ENCODE results near the gene NRXN3. TPM values are rescaled to one million over a fixed set of nuclear protein-coding genes. Genes with fewer than 3 reads are reported as not detected.

NRXN3 gene
- total RNA-seq, 1 donor from 2014 or later = 19.8 TPM

- peaks cover 12% of the 10 kb centered on the region for H3K4me1 Mint-ChIP-seq (ENCODE audit: unreplicated experiment)
- no peak for TF ChIP-seq CTCF (conservative IDR thresholded peaks at IDR 0.05)
- H3K36me3 Mint-ChIP-seq = peaks cover 14% of the 10 kb centered on the region
- no peak overlapping the region for H3K27ac Mint-ChIP-seq
- H3K9me3 Mint-ChIP-seq = peaks cover 11% of the 10 kb centered on the region
- H3K27me3 Mint-ChIP-seq = peaks cover 3% of the 10 kb centered on the region
- DNase-seq (ENCODE audit: extremely low spot score, unreplicated experiment) = no peak
- no peak overlapping the region for H3K4me3 Mint-ChIP-seq
These were observed 1564.5 kb downstream of the NRXN3 start for GRCh38 chr14:79734656-79735055.

- TF ChIP-seq CTCF (conservative IDR thresholded peaks at IDR 0.05) = no peak
- Mint-ChIP-seq H3K4me3 (no peak overlapping the region), H3K36me3 (peaks cover 14% of the 10 kb centered on the region), H3K9me3 (peaks cover 11% of the 10 kb centered on the region), H3K27me3 (peaks cover 3% of the 10 kb centered on the region), H3K27ac (no peak overlapping the region), H3K4me1 (ENCODE audit: unreplicated experiment) (peaks cover 17% of the 10 kb centered on the region)
- no peak for DNase-seq (ENCODE audit: extremely low spot score, unreplicated experiment)
These were observed 1564.9 kb downstream of the NRXN3 start for GRCh38 chr14:79735121-79735520.

GRCh38 chr14:79740066-79740601 lies 1570.0 kb downstream of the NRXN3 start:
- Mint-ChIP-seq H3K36me3 (peaks cover 14% of the 10 kb centered on the region), H3K27ac (no peak overlapping the region), H3K27me3 (no peaks in the 10 kb centered on the region), H3K9me3 (peaks cover 10% of the 10 kb centered on the region), H3K4me3 (no peak overlapping the region), H3K4me1 (ENCODE audit: unreplicated experiment) (peaks cover 9% of the 10 kb centered on the region)
- TF ChIP-seq CTCF (conservative IDR thresholded peaks at IDR 0.05) = no peak
- no peak for DNase-seq (ENCODE audit: extremely low spot score, unreplicated experiment)

- Mint-ChIP-seq H3K4me1 (ENCODE audit: unreplicated experiment) (peaks cover 9% of the 10 kb centered on the region), H3K9me3 (no peaks in the 10 kb centered on the region), H3K36me3 (peaks cover 8% of the 10 kb centered on the region), H3K27me3 (no peaks in the 10 kb centered on the region), H3K4me3 (no peak overlapping the region), H3K27ac (no peak overlapping the region)
- no peak for DNase-seq (ENCODE audit: extremely low spot score, unreplicated experiment)
- no peak for TF ChIP-seq CTCF (conservative IDR thresholded peaks at IDR 0.05)
These were observed 1572.0 kb downstream of the NRXN3 start for GRCh38 chr14:79742142-79742541.

GRCh38 chr14:79745046-79745445 lies 1574.9 kb downstream of the NRXN3 start:
- Mint-ChIP-seq H3K4me1 (ENCODE audit: unreplicated experiment) (peaks cover 5% of the 10 kb centered on the region), H3K4me3 (no peak overlapping the region), H3K27me3 (no peaks in the 10 kb centered on the region), H3K9me3 (no peaks in the 10 kb centered on the region), H3K36me3 (no peaks in the 10 kb centered on the region), H3K27ac (no peak overlapping the region)
- DNase-seq (ENCODE audit: extremely low spot score, unreplicated experiment) = no peak
- no peak for TF ChIP-seq CTCF (conservative IDR thresholded peaks at IDR 0.05)

GRCh38 chr14:79749065-79749464 lies 1578.9 kb downstream of the NRXN3 start:
- Mint-ChIP-seq H3K27ac (no peak overlapping the region), H3K9me3 (no peaks in the 10 kb centered on the region), H3K4me3 (no peak overlapping the region), H3K27me3 (no peaks in the 10 kb centered on the region), H3K36me3 (no peaks in the 10 kb centered on the region), H3K4me1 (ENCODE audit: unreplicated experiment) (no peaks in the 10 kb centered on the region)
- no peak for DNase-seq (ENCODE audit: extremely low spot score, unreplicated experiment)
- TF ChIP-seq CTCF (conservative IDR thresholded peaks at IDR 0.05) = no peak
